ENCODE data around the gene INTS6.

- TF ChIP-seq CTCF (IDR thresholded peaks at IDR 0.05) (no peak), POLR2A (IDR thresholded peaks at IDR 0.05) (no peak)
These were observed 3.7 kb upstream of the INTS6 start for GRCh38 chr13:51456510-51456909.
